ENCODE results near the gene GALNT2.

The GALNT2 gene

DNA sequence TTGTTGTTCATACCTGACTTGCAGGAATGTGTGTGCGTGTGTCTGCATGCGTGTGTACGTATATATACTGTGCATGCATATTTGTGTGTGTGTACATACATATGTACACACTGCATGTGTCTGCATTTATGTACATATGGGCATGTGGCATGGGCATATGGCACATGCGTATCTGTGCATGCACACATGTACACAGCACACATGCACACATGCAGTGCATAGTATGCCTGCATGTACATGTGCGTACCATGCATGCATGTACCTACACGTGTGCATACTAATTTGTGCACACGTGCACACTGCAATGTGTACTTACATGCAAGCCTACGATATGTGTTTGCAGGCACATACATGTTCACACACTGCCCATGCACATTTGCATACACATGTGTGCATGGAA lies 43.9 kb downstream of the GALNT2 start:
- TF ChIP-seq EZH2phosphoT487 (IDR thresholded peaks at IDR 0.05; ENCODE audit: borderline replicate concordance), result no peak
- TF ChIP-seq, protein P1, sequence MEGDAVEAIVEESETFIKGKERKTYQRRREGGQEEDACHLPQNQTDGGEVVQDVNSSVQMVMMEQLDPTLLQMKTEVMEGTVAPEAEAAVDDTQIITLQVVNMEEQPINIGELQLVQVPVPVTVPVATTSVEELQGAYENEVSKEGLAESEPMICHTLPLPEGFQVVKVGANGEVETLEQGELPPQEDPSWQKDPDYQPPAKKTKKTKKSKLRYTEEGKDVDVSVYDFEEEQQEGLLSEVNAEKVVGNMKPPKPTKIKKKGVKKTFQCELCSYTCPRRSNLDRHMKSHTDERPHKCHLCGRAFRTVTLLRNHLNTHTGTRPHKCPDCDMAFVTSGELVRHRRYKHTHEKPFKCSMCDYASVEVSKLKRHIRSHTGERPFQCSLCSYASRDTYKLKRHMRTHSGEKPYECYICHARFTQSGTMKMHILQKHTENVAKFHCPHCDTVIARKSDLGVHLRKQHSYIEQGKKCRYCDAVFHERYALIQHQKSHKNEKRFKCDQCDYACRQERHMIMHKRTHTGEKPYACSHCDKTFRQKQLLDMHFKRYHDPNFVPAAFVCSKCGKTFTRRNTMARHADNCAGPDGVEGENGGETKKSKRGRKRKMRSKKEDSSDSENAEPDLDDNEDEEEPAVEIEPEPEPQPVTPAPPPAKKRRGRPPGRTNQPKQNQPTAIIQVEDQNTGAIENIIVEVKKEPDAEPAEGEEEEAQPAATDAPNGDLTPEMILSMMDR (conservative IDR thresholded peaks at IDR 0.05; ENCODE audit: low read length), result no peak
- Histone ChIP-seq H3K9me2 (replicated peaks; ENCODE audit: low read depth, low read length) (no peaks in the 10 kb centered on the region), H3K9me3 (ENCODE audit: insufficient read depth, low read depth, low read length) (no peaks in the 10 kb centered on the region), H4K20me1 (ENCODE audit: insufficient read depth, low read length, poor library complexity, severe bottlenecking) (peaks cover 76% of the 10 kb centered on the region), H3K4me1 (ENCODE audit: insufficient read depth, low read length, poor library complexity, severe bottlenecking) (peaks cover 8% of the 10 kb centered on the region), H3F3A (ENCODE audit: low read depth) (no peaks in the 10 kb centered on the region), H3K4me2 (ENCODE audit: low read depth, low read length, poor library complexity, severe bottlenecking) (no peak overlapping the region), H3K36me3 (ENCODE audit: insufficient read depth, low read length) (peaks cover 65% of the 10 kb centered on the region), H3K9ac (ENCODE audit: low read depth, low read length, poor library complexity, severe bottlenecking) (no peak overlapping the region), H3K27me3 (ENCODE audit: insufficient read depth, low read length, poor library complexity, severe bottlenecking) (no peaks in the 10 kb centered on the region), H3K79me2 (ENCODE audit: insufficient read depth, low read length) (peaks cover 100% of the 10 kb centered on the region), H3K4me3 (ENCODE audit: low read length, poor library complexity, severe bottlenecking) (no peak overlapping the region), H2AFZ (ENCODE audit: low read length) (no peak overlapping the region)

GRCh38 chr1:230112131-230112701 lies 45.2 kb downstream of the GALNT2 start:
- H3K9ac ChIP-seq (ENCODE audit: low read depth, low read length, poor library complexity, severe bottlenecking), result no peak overlapping the region
- H3K79me2 ChIP-seq (ENCODE audit: insufficient read depth, low read length), result peaks cover 100% of the 10 kb centered on the region
- H3K4me3 ChIP-seq (ENCODE audit: low read length, poor library complexity, severe bottlenecking), result no peak overlapping the region
- H3K36me3 ChIP-seq (ENCODE audit: insufficient read depth, low read length), result peaks cover 65% of the 10 kb centered on the region; the same call in 1 of the 2 replicates
- no peaks in the 10 kb centered on the region for H3F3A ChIP-seq (ENCODE audit: low read depth)
- TF ChIP-seq, protein P1 (conservative IDR thresholded peaks at IDR 0.05; ENCODE audit: low read length), result no peak
- no peak for TF ChIP-seq EZH2phosphoT487 (IDR thresholded peaks at IDR 0.05; ENCODE audit: borderline replicate concordance)
- H4K20me1 ChIP-seq (ENCODE audit: insufficient read depth, low read length, poor library complexity, severe bottlenecking), result peaks cover 64% of the 10 kb centered on the region
- peaks cover 10% of the 10 kb centered on the region for H3K4me1 ChIP-seq (ENCODE audit: insufficient read depth, low read length, poor library complexity, severe bottlenecking)
- H3K4me2 ChIP-seq (ENCODE audit: low read depth, low read length, poor library complexity, severe bottlenecking), result no peak overlapping the region
- no peaks in the 10 kb centered on the region for H3K27me3 ChIP-seq (ENCODE audit: insufficient read depth, low read length, poor library complexity, severe bottlenecking)
- H3K9me2 ChIP-seq (replicated peaks; ENCODE audit: low read depth, low read length), result no peaks in the 10 kb centered on the region
- H3K9me3 ChIP-seq (ENCODE audit: insufficient read depth, low read depth, low read length), result no peaks in the 10 kb centered on the region
- no peak overlapping the region for H2AFZ ChIP-seq (ENCODE audit: low read length)

DNA sequence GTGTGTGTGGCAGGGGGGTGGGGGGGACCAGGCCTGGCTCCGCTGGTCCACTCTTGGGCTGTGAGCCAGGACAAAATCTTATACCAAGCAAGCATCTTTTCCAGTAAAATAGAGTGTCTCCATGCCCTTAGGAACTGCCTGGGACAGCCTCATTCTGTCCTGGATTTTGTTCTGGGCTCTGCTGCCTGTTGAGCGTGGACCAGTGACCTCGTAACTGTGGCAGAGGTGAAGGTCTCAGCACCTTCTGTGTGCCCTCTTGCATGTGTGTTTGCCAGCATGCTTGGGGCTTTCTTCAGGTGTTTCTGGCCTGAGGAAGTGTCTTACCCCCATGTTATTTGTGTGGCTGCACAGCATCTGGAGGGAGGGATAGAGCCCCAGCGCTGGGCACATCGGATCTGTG lies 45.7 kb downstream of the GALNT2 start:
- peaks cover 58% of the 10 kb centered on the region for H4K20me1 ChIP-seq (ENCODE audit: insufficient read depth, low read length, poor library complexity, severe bottlenecking)
- no peaks in the 10 kb centered on the region for H3K9me2 ChIP-seq (replicated peaks; ENCODE audit: low read depth, low read length)
- H3K4me1 ChIP-seq (ENCODE audit: insufficient read depth, low read length, poor library complexity, severe bottlenecking), result peaks cover 16% of the 10 kb centered on the region
- TF ChIP-seq, protein P1 (conservative IDR thresholded peaks at IDR 0.05; ENCODE audit: low read length), result no peak
- TF ChIP-seq EZH2phosphoT487 (IDR thresholded peaks at IDR 0.05; ENCODE audit: borderline replicate concordance), result no peak
- H3K4me3 ChIP-seq (ENCODE audit: low read length, poor library complexity, severe bottlenecking), result no peak overlapping the region
- no peaks in the 10 kb centered on the region for H3F3A ChIP-seq (ENCODE audit: low read depth)
- peaks cover 100% of the 10 kb centered on the region for H3K79me2 ChIP-seq (ENCODE audit: insufficient read depth, low read length)
- no peak overlapping the region for H2AFZ ChIP-seq (ENCODE audit: low read length)
- H3K9me3 ChIP-seq (ENCODE audit: insufficient read depth, low read depth, low read length), result no peaks in the 10 kb centered on the region
- no peak overlapping the region for H3K9ac ChIP-seq (ENCODE audit: low read depth, low read length, poor library complexity, severe bottlenecking)
- no peak overlapping the region for H3K4me2 ChIP-seq (ENCODE audit: low read depth, low read length, poor library complexity, severe bottlenecking)
- H3K27me3 ChIP-seq (ENCODE audit: insufficient read depth, low read length, poor library complexity, severe bottlenecking), result no peaks in the 10 kb centered on the region
- H3K36me3 ChIP-seq (ENCODE audit: insufficient read depth, low read length), result peaks cover 70% of the 10 kb centered on the region; the same call in 1 of the 2 replicates
